ENCODE results near the gene MAP4K5.

DNA sequence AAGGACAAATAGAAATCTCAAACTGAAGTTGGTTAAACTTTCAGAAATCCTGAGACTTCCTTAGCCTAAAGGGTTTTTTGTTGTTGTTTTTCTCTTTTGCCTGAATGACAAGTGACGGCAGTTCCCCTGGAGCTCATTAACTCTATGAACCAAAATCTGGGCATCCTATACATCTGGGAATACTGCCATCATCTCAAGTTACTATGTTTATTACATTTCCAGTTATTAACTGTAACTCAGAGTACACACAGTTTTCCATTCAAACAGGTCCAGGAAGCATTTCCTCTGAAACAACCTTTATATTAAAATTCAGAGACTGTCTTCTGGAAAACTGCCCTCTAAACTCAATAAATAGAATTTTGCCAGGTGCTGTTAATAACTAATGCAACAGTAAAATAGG lies 80.1 kb downstream of the MAP4K5 start:
- TF ChIP-seq, protein P1, sequence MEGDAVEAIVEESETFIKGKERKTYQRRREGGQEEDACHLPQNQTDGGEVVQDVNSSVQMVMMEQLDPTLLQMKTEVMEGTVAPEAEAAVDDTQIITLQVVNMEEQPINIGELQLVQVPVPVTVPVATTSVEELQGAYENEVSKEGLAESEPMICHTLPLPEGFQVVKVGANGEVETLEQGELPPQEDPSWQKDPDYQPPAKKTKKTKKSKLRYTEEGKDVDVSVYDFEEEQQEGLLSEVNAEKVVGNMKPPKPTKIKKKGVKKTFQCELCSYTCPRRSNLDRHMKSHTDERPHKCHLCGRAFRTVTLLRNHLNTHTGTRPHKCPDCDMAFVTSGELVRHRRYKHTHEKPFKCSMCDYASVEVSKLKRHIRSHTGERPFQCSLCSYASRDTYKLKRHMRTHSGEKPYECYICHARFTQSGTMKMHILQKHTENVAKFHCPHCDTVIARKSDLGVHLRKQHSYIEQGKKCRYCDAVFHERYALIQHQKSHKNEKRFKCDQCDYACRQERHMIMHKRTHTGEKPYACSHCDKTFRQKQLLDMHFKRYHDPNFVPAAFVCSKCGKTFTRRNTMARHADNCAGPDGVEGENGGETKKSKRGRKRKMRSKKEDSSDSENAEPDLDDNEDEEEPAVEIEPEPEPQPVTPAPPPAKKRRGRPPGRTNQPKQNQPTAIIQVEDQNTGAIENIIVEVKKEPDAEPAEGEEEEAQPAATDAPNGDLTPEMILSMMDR (optimal IDR thresholded peaks at IDR 0.05 in 1 of 3, IDR thresholded peaks at IDR 0.05 in 1 of 3, conservative IDR thresholded peaks at IDR 0.05 in 1 of 3; ENCODE audit: extremely low read depth in 1 of 3, insufficient read depth in 2 of 3, low read length in 3 of 3) = no peak
- TF ChIP-seq EZH2 (IDR thresholded peaks at IDR 0.05; ENCODE audit: low read length) = no peak

Measured in keratinocyte (primary cell).